GM18517 (cell line): ENCODE measurements around the gene GRAMD1C.

Source experiments
- ATAC-seq: cut with Tn5 transposase; IDR thresholded peaks from one replicate; pipeline ENCODE4 v1.9.1; 2021; ENCODE audit warnings: mild to moderate bottlenecking, moderate library complexity; ENCODE audit not compliant: unreplicated experiment

Gene GRAMD1C

DNA sequence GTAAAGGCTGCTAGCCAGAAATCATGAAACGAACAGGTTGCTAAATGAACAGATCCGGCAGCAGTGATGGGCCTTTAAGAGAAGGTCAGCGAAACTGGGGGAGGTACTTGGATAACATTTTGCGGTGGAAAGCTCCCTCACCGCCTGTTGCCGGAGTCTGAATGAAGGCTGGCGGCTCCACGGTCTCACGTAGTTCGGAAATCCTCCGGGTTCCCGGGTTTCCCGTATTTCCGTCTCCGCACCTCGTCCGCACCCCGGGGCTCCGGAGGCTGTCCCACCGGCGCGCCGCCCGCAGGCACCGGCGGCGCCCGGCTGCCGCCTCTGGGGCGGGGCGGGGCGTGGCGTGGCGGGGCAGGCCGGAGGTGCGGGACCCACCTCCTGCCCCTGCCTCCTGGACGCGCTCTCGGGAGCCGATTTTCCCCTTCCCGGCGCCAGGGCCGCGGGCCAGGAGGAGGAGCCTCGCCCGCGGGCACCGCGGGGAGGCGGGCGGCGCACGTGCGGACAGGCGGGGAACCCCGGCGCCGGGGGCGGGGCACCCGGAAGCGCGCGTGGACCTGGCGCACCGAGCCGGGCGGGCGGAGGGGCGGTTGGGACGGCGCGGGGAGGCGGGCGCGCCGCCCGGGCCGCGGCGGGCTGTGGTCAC lies 108.9 kb downstream of the GRAMD1C start, which contains the start of gene ZDHHC23:
ZDHHC23 (plus strand) TSS at position 642 of the 643 bp plus-strand sequence. CDS start 790 bp downstream, outside the sequence.
- ATAC-seq, result peak; percentile 64

DNA sequence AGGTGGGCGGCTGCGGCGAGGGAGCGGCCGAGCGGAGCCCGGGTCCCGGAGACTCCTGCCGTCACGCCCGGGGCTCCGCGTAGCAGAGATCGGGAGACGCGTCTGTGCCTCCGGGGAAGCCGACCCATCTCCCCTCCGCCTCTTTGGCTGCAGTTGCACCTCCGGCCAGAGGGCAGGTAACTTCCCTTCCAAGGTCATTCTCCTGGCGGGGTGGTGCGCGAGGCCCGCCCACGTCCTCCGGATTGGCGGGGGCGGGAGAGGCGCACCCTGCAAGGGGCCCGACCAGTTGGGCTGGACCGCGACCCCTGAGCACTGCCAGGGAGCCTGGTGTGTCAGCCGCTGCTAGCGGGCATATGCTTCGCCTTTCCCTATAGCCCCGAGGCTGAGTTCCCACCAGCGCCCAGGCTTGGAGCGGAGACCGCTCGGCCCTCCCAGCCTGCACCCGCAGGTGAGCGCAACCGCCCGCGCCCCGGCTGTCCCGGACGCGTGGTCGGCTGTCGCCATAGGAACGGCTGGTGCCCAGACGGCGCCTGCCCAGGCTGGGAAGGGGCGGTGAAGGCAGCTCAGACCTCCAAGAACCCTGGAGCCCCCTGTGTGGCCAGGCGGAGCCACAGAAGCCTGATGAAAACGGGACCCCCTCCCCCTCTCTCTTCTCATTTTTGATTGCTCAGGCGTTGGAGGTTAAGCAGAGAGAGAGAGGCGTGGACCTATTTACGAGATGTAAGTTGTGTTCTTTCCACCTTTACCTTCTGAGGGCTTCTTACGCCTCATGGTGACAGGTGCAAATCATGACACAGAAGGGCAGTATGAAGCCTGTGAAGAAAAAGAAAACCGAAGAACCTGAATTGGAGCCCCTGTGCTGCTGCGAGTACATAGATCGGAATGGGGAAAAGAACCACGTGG lies 109.7 kb downstream of the GRAMD1C start:
- ATAC-seq, result peak; percentile 45

DNA sequence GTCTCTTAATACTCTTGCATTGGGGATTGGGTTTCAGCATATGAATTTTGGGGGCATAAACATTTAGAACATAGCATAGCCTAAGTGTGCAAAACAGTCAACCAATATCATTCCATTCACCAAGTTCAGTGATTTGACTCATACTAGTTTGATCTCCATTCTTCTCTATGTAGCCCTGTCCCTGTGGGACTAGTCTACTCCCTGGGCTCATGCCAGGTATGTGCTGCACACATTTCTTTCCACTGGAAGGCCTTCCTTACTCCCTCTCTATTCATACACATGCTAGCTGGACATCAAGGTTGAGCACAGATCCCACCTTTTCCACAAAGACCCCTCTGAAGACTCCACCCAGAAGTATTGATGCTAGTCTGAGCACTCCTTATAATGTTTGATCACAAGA lies 114.3 kb downstream of the GRAMD1C start:
- no peak for ATAC-seq

DNA sequence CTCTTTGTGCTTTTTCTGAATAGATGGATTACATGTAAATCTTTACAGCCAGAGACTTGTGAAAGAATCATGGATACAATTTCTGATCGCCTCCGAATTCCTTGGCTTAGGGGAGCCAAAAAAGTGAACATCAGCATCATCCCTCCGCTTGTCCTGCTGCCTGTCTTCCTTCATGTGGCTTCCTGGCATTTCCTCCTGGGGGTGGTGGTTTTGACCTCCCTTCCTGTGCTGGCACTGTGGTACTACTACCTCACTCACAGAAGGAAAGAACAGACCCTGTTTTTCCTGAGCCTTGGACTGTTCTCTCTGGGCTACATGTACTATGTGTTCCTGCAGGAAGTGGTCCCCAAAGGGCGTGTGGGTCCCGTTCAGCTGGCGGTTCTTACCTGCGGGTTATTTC lies 115.1 kb downstream of the GRAMD1C start:
- no peak for ATAC-seq

DNA sequence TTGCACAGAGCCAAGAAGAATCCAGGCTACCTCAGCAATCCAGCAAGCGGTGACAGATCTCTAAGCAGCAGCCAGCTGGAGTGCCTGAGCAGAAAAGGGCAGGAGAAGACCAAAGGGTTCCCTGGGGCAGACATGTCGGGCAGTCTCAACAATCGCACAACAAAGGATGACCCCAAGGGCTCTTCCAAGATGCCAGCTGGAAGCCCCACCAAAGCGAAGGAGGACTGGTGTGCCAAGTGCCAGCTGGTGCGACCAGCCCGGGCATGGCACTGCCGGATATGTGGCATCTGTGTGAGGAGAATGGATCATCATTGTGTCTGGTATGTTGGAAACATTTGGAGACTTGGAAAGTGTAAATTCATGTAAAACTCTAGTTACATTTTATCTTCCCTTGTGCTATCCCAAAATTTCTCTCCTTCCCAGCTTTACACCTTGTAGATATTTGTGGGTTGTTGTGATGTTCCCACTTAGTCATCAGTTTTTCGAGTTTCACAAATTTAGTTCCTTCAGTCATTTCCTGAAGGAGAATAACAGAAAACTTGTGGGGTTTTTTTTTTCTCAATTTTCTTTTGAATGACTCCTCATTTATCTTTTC lies 115.6 kb downstream of the GRAMD1C start:
- no peak for ATAC-seq

DNA sequence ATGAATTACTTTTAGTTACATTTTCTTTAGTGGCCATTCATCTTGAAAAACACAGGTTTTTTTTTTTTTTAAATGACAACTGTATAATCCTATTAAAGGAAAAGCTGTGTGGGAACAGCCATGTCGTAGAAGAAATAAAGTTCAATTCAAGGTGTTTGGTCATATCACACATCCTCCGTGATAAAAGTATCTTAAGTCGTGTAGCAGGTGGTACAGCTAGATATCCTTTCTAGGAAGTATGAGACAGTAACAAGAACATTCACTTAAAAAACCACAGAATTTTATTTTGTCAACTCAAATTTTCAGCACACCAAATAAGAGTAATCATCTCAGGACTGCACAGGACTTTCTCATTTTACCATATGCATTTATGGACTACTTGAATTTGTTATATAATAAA lies 125.3 kb downstream of the GRAMD1C start:
- ATAC-seq, result no peak

DNA sequence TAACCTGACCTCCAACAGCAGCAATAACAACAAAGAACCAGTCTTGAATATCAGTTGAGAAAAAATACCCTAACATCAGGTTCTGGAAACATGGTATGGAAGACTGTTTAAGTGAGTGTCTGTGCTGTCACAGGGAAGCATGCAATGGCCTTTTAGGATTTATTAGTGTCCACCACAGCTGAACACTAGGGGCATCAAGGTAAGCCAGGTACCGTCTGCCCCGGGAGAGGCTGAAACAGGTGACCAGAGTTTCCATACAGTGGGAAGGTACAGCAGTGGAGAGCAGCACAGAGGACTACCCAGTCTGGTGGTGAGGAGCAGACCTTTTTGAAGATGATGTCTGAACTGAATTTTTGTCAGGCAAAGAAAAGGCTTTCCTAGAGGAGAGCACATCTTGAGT lies 127.6 kb downstream of the GRAMD1C start:
- ATAC-seq, result no peak

DNA sequence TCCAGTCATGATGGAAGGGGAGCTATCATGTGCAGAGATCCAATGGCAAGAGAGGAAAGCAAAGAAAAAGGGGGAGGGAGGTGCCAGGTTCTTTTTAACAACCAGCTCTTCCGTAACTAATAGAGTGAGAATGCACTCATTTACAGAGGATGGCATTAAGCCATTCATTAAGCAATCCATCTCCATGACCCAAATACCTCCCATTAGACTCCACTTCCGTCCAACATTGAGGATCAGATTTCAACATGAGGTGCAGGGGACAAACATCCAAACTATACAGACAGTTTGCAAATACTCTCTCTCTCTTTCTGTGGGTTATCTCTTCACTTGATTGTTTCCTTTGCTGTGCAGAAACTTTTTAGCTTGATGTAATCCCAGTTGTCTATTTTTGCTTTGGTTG lies 130.4 kb downstream of the GRAMD1C start:
- no peak for ATAC-seq

DNA sequence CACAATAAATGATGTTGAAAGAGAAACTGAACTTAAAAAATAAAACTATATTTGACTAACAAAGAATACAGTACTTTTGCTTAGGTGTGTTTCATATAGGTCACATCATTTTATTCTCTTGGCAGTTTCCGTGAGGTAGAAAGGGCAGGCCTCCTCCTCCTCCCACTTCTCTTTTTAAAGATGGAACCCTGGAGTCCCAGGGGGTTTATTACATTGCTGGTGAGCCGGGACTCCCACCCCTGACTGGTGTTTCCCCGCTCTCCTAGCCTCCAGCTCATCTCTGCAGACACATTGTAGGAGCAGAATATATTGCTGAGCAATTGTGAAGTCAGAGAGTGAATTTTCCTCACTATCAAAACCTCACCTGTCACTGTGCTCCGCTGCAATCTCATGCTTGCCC lies 139.2 kb downstream of the GRAMD1C start:
- no peak for ATAC-seq

DNA sequence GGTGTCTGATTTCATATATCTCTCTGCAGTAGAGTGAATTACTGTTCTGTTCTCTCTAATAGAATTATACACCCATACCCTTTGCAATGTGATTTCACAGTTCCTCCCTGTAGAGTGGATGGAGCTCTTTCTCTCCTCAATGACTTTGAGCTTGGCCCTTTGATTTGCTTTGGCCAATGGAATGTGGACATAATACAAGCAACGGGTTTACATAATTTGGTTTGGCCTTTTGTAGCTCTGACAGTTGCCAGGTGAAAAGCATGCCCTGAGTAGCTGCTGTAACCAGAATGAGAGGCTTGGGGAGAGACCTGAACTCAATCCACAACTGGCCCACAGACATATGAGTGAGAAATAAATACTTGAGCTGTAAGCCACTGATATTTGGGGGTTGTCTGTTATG lies 141.3 kb downstream of the GRAMD1C start:
- ATAC-seq, result no peak

DNA sequence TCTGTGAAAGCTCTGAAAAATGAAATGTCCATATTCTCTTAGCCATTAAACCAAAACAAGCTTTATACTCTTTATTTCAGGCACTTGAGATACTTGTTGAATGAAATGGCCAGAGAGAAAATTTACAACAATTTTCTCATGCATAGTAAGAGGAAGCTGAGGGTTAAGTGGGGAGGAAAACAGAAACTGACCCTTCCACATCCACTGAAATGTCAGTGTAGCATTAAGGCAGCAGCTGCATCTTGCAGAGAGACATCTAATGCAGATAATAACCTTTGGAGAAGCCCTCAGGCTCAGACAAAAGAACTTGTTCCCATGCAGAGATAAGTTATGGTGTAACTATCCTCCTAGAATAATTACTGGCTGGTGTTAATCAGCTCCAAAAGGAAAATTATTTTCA lies 143.2 kb downstream of the GRAMD1C start:
- no peak for ATAC-seq

DNA sequence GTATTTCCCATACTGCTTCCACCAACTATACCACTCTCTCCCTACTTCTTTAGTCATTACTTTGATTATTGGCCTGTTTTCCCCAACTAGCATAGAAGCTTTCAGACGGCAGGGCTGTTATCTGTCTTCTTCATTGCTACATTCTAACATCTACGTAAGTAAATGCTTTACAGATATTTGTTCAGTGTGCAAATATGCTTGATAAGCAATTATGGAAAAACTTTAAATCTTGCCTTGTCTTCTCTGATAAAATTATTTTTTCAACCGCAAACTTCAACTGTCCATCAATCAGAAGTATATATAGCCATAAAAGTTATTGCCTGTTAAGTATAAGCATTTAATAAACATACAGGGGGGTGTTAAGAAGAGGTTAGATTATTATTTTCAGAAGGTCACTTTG lies 145.0 kb downstream of the GRAMD1C start:
- no peak for ATAC-seq

DNA sequence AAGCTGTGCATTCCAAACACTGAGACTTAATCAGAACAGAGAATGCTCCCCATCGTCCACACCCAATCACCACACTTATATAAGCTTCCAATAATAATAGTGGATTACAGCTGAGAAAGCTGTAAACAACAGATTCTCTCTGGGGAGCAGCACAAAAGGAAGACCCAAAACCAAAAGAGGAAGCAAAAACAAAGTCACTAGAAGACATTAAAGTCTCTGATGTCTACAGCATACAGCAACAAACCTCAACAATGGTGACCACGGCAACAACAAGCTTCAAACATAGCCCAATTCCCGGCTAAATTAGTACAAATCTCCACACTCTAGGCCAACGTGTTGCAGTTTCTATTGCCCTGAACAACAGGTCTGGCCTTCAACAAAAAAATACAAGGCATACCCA lies 147.0 kb downstream of the GRAMD1C start:
- ATAC-seq, result peak; percentile 66
